HG03139 (cell line): ENCODE results near the gene TUBA8.
"Not testable (repeated sequence)": the region's sequence is repeated elsewhere in the genome, so short reads cannot be mapped to it uniquely, and the experiment has no call there.

Experiments used
- ATAC-seq: cut with Tn5 transposase; IDR thresholded peaks from one replicate; pipeline ENCODE4 v1.9.1; 2021; ENCODE audit not compliant: unreplicated experiment

TUBA8 gene

DNA sequence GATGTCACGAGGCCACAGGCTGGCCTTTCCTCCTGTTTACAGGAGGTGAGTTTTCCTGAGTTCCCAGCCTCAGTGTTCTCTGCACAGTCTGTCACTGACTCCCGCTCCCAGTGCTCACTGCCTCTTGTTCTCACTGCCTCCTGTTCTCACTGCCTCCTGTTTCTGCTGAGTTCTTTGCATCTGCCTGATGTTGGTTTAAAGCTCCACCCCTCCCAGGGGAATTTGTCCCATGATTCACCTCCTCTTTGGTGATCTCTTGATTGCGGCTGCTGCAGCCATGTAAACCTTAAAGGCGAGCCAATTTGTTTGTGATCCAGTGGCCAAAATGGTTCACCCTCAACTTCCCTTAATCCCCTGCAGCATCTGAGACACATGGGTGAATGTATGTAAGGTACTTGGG is 6.0 kb upstream of the TUBA8 start:
- ATAC-seq = no peak

DNA sequence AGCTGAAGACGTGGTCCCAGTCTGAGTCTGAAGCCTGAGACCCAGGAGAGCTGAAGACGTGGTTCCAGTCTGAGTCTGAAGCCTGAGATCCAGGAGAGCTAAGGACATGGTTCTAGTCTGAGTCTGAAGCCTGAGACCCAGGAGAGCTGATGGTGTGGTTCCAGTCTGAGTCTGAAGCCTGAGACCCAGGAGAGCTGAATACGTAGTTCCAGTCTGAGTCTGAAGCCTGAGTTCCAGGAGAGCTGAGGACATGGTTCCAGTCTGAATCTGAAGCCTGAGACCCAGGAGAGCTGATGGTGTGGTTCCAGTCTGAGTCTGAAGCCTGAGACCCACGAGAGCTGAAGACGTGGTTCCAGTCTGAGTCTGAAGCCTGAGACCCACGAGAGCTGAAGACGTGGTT is 4.6 kb upstream of the TUBA8 start:
- ATAC-seq = not testable (repeated sequence)

DNA sequence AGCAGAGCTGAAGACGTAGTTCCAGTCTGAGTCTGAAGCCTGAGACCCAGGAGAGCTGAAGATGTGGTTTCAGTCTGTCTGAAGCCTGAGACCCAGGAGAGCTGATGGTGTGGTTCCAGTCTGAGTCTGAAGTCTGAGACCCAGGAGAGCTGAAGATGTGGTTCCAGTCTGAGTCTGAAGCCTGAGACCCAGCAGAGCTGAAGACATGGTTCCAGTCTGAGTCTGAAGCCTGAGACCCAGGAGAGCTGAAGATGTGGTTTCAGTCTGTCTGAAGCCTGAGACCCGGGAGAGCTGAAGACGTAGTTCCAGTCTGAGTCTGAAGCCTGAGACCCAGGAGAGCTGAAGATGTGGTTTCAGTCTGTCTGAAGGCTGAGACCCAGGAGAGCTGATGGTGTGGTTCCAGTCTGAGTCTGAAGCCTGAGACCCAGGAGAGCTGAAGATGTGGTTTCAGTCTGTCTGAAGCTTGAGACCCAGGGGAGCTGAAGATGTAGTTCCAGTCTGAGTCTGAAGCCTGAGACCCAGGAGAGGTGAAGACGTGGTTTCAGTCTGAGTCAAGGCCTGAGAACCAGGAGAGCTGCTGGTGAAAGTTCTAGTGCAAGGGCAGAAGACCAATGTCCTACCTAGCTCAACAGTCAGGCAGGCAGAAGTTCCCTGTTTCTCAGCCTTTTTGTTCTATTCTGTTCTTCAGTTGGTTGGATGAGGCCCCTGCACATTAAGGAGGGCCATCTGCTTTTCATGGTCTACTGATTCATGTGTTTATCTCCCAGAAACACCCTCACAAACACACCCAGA is 3.9 kb upstream of the TUBA8 start:
- ATAC-seq = not testable (repeated sequence)

DNA sequence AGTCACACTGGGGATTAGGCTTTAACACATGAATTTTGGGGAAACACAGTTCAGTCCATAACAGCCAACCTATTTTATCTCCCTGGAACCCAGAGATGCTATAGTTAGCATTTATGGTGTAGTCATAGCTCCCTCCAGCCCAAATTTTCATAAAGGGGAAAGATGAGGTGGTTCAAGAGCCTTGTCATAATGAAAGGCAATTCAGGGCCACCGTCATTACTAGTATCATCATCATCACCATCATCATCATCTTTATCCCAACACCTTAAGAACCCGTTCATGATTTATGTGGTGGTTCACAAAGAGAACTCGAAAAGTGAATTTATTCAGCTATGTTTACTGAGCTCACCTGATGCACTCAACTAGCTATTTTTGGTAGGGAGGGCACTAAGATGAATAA is 2.4 kb upstream of the TUBA8 start:
- ATAC-seq = no peak

DNA sequence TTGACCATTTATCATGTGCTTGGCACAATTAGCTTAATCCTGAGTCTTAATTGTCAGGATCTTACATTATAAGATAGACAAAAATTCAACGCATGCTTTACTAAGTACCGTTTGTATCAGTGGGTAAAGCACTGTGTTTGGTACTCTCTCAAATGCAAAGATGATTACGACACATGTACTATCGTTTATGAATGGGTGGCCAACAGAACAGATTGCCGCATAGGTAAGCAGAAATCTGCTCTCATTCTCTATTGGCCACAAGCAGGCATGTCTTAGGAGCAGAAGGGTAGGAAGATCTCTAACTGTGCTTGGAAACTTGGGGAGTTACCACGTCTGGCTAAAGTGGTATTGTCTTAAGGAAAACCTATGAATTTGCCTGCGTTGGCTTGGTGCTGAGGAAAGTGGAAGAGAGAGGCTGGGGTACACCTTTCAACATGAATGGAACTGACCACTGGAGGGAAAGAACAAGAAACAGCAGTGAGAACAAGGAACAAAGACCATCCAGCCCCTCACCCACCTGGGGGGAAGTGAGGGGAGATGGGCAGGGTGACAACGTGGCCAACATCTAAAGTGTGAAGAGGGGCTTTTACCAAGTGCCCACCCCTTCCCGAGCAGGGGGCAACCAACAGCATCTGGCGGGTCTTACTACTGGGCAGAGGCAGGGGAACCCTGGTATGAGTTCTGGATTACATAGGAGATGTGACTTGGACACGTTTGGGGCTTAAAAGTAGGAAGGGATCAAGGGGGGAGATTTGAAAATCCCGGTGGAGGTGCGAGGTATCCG is 1.0 kb upstream of the TUBA8 start:
- no peak for ATAC-seq

DNA sequence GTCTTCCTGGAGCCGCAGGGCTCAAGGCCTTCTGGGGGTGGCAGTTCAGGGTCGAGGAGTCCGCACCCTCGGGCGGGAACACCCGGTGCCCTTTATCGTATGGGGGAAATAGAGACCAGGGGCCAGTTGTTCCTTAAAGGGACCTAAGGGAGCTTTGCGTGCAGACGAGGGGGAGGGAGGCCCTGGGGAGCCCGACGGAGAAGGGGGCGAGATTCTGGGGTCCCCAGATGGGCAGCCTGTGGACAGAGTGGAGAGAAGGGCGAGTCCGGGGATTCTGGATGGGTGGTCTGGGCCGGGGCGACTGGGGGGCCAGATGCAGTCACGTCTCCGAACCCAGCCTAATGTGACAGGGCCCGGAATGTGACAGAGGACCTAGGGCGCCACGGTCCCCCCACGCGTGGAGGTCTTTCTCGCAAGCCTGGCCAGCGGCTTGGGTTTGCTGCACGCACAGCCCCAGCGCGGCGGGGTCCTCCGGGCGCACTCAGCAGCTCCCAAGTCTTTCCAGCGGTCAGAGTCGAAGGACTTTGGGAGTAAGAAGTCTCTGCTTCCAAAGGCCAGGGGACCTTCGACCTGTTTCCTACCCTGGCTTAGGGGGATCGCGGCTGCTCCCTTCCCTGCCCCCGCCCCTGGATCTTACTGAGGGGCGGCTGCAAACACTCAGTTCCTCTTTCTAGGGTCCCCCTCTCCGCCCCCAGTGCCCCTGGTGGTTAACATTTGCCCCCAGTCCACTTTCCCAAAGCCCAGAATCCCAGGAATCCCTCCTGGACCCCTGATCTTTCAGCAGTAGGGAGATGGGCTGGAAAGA is 547 bp downstream of the TUBA8 start:
- ATAC-seq = no peak

DNA sequence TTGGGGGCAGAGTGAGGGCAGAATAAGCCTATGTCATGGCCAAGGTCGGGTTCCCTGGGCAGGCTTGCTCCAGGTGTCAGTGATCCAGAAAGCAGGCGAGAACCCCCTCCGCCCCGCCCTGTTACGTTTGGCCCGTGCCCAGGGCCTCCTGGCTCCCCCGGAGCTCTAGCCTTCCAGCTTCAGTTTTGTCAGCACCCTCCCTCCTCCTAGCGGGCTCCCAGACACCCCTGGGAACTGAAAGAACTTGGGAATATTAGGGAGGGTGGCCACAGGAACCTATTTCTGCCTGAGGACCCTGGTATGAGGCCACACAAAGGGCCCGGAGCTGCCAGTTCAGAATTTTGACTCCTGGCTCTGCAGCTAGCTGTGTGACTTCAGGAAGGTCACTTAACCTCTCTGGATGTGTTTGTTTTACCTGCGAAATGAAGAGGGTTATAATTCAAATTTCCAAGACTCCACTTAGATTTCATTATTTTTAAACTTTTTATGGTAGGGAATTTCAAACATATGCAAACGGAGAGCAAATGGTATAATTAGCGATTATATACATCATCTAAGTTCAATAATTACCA is 1.2 kb downstream of the TUBA8 start:
- no peak for ATAC-seq

DNA sequence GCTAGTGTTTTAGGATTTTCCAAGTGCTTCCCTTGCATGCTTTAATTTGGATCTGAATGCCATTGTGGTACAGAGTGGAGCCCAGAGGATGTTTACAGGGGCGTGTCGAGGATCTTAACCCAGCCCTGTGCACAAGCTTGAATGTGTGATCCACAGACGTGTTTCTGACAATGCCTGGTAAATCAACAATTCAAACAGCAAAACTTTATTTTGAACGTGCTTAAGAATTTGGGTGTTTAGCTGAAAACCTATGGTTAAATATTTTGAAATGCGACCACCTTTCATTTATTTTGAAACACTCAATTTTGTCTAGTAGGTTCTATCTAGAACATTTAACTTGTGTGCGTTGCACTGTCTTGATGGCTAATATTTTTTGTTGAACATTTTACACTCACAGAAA is 1.8 kb downstream of the TUBA8 start:
- no peak for ATAC-seq

DNA sequence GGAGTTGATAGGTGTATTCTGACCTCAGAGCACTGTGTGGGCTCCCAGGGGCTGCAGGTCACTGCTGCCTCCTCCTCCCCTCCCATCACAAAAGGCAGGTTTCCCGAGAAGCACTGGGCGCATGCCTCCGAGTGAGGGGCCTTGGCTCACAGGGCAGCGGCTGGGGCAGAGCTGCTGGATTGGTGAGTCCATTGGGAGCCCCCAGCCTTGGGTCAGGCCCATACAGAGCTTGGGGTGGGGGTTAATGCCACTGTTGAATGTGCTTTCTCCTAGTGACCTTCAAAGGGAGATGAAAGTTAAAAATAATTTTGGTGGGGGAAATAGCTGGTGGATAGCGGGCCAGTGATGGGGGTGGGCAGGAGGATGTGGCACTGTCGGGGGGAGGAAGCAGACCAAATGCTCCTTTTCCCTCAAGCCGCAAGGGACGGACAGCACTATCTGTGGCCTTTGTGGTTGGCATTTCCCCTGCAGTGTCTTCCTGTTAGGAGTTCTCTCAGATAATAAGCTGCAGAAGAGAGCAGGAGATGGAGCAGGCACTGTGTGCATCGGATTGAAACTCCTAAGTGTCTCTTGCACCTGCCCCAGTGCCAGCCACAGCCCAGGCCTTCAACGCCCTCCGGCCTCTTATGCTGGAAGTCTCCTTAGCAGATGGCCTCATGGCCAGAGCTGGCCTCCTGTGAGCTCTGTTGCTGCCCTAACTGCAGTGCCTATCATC is 3.2 kb downstream of the TUBA8 start:
- no peak for ATAC-seq

DNA sequence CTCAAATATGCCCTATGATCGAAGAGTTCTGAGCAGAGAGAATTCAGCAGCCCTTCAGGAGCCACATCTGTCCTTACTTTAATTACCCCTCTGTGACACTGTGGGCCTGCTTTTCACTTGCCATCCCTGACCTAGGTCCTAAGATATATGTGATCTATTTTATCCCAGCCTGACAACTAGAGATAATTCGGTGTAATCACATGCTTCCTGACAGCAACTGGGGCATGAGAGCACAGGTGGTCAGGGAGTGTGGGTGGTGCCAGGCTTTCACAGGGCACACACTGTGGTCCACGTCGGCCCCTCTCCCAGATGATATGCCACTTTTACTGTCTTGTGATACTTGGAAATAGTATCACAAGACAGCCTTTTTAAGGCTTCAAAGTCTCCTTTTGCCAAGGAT is 3.9 kb downstream of the TUBA8 start:
- no peak for ATAC-seq

DNA sequence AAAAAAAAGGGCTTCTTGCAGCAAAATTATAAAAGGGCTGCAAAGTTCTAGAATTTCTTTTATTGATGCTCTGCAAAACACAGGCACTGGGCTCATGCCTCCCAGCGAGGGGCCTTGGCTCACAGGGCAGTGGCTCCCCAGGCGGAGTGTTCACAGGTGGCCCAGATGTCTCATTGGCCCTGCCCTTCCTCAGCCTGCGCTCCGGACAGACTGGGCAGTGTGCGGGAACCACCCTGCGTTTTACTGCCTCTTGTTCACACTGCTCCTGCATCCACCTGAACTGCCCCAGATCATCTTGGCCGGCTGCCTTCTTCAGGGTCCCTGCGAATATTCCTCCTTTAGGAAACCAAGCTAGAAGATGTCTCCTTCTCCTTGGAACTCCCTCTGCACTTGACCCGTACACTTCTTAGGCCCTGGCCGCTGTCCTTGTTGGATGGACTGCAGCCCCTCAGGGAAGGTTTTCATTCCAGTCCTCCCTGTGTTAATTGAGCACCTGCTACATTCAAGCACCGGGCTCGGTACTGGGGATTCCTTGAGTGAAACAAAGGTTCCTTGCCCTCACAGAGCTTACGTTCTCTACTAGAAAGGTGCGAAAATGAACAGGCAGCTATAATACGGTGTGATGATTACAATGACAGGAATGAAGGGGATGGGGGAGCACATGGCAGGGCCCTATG is 4.5 kb downstream of the TUBA8 start:
- no peak for ATAC-seq

DNA sequence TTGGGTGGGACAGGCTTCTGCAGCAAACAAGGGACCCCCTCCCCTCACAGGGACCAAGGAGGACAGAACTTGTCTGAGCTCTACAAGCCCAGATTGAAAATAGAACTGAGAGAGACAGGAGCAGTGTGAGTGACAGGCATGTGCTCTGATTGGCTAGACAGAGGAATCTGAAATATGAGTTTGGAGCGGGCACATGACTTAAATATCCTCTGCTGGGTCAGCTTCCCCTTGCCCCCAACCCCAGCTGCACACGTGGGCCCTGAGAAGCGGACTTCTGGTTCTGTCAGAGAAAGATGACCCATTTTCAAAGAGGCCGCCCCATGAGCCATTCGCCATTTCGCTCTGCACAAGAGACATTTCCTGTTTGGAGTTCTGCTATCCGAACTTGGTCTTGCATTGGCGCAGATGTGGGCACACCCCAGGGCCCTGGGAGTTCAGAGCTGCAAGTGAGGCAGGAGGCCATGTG is 5.3 kb downstream of the TUBA8 start:
- ATAC-seq = no peak

DNA sequence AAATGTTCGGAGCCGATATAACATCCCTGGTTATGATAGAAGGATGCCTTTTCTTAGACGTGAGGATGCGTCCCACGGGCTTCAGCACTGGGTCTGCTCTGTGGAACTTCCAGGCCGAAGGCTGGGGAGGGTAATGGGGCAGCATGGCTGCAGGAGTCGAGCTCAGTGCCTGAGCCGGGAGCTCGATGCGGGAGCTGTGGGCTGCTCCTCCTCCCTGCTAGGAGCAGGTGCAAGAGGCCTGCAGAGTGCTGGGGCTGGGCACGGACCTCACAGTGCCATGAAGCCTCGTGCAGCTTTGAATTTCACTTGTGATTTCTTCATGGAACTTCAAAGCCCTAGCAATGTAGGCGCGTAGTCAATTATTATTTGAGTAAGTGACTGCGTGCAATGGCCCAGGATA is 6.0 kb downstream of the TUBA8 start:
- ATAC-seq = no peak

DNA sequence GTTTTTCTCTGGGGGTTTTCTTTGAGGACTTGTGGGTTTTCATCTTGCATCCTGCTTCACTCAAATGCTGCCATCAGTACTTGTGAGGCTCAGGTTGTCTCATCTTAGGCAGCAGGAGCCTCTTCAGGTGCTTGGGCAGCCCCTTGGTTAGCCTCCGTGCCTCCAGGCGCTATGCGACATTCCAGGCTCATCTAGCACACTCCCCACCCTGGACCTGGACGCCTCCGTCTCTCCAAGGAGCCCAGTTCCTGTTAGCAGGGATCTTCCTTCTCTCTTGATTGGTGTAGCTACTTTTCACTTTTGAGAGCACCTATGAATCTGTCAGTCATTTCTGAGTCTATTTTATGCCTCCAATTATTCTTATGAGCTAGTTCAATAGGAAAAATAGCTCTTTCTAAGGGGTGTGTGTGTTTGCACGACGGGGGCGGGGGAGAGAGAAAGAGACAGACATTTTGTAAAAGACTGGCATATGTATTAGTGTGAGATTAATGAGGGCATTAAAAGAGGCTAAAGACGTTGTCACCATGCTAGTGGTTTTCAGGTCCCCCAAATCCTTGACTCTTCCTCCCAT is 7.8 kb downstream of the TUBA8 start:
- no peak for ATAC-seq

DNA sequence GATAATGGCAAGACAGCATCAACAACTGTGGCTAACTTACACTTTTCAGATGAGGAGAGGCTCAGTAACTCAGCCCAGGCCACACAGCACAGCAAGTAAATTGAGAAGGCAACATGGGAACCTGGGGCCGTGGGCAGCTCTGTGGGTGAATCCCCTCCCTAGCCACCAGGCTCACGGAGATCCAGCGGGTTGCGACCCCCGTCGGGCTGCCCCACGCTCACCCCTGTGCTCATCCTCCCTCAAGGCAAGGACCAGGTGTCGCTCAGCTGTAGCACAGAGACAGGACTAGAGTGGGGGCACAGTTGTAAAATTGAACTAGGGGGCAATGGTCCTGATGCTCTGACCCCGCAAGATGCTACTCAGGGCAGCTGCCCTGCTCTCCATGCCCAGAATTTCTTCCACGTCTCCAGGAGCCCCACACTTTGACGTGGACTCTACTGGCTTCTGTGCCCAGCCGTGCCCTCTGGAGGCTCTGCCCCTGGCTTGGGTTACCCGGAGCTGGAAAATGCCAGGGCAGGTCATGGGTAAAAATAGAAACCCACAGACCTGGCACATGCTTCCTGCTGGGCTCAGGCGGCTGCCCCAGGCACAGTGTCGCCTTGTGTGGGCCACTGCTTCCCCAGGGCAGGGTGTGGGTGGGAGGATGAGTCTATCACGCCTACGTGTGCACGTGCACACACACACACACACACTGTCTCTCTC is 9.0 kb downstream of the TUBA8 start:
- ATAC-seq = no peak

DNA sequence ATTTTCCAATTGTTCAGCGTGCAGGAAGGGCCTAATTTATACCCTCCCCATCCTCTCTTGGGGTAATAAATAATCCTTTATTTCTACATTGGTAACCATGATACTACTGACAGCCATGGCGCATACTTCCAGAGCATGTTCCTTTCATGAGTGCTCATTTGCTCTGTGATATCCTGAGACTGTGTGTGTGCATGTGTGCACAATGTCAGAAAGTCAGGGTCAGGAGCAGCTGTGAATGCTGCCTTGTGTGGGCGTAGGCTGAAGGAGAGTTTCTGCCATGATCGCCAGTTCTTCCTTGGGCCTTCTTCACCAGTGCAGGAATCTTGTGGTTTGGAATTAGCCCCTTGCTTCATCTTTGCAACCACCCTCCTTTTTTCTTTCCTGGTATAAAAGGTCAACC is 10.2 kb downstream of the TUBA8 start:
- no peak for ATAC-seq

DNA sequence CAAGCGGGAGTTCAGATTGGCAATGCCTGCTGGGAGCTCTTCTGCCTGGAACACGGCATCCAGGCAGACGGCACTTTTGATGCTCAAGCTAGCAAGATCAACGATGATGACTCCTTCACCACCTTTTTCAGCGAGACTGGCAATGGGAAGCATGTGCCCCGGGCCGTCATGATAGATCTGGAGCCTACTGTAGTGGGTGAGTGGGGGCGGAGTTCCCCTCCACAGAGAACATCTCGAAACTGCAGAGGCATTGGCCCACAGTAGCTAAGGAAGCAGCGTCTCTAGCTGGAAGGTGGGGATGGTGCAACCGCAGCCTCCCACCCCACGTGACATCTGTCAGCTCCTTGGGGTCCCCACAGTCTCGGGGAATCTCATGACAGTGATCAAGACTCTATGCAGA is 10.9 kb downstream of the TUBA8 start:
- no peak for ATAC-seq

DNA sequence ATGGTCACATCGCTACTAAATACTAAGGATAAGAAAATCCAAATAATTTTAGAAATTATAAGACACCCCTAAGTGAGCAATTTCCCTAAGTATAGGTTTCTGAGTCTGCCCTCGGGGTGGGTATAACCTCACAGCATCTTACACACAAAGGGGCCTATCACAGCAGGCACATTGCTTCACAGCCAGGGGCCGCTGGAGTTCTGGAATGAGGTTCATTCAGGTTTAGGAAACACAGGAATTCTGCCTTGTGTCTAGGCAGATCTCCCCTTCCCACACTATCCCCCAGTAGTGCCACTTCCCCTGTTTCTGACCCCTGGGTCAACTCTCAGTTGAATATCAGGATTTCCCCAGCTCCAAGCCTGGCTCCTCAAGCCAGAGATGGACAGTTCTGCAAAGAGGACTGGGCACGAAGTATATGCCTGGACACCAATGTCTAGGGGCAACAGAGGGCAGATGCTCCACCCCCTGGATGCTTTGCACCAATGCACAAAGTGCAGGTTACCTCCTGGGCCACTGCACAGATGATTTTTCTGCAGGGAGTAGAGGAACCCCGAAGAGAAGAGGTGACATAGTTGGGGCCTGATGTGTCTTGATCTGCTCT is 11.4 kb downstream of the TUBA8 start:
- ATAC-seq = no peak
